A673 (cell line): Measurements from ENCODE around the gene DYDC2.

Experiments
- EZH2 ChIP-seq: fragments of 200-600 bp; sonication (generic); IDR thresholded peaks from 2 replicates; pipeline ENCODE4 v1.6.1; 2017; ENCODE audit warnings: borderline replicate concordance, low read depth, mild to moderate bottlenecking, mixed read lengths, antibody characterized with exemption, low read length; ENCODE audit not compliant: poor library complexity, severe bottlenecking
- TF ChIP-seq, protein P1 (sequence below): fragments of 300-800, 200-600 bp; sonication (generic); conservative IDR thresholded peaks from 2 replicates; pipeline ENCODE4 v1.5.1; 2017; ENCODE audit warnings: low read depth, mild to moderate bottlenecking, antibody characterized with exemption, low read length, moderate library complexity, mixed read lengths

DNA sequence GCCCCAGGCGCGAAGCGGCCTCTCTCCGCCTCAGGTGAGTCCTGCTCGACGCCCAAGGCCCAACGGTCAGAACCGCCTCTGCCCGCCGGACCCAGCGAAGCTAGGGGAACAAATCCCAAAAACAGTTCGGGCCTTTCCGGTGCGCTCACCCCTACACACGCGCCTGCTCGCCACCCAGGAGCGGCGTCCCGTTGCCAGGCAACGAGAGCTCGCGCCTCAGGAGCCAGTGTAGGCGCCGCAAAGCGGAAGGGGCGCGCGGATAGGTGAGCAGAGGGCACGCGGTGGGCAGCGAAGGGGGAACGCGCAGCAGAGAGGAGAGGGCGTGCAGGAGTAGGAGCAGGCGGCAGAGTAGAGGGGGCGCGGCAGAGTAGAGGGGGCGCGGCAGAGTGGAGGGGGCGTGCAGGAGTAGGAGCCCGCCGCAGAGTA is at the start of gene DYDC2, which contains the start of gene DYDC1:
- TF ChIP-seq, protein P1, sequence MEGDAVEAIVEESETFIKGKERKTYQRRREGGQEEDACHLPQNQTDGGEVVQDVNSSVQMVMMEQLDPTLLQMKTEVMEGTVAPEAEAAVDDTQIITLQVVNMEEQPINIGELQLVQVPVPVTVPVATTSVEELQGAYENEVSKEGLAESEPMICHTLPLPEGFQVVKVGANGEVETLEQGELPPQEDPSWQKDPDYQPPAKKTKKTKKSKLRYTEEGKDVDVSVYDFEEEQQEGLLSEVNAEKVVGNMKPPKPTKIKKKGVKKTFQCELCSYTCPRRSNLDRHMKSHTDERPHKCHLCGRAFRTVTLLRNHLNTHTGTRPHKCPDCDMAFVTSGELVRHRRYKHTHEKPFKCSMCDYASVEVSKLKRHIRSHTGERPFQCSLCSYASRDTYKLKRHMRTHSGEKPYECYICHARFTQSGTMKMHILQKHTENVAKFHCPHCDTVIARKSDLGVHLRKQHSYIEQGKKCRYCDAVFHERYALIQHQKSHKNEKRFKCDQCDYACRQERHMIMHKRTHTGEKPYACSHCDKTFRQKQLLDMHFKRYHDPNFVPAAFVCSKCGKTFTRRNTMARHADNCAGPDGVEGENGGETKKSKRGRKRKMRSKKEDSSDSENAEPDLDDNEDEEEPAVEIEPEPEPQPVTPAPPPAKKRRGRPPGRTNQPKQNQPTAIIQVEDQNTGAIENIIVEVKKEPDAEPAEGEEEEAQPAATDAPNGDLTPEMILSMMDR = no peak
- TF ChIP-seq EZH2 = no peak
